Panc1 (cell line): ENCODE data around the gene ZNF592. TPM values are rescaled to one million over a fixed set of nuclear protein-coding genes. Genes with fewer than 3 reads are reported as not detected.

Source experiments
- ATAC-seq: fragments of 200-7000 bp; cut with Tn5 transposase; 2 replicates; pipeline ENCODE4 v1.9.1; 2020; ENCODE audit warnings: mild to moderate bottlenecking, moderate library complexity
- BruUV-seq: library from RNA; stranded (reverse); fragments of 400-500 nt; replicated peaks from 2 replicates; lab custom pipeline; 2021; lab: Mats Ljungman, UMichigan
- CTCF ChIA-PET: fragments of 300-600 bp; sonication (Branson Sonifier 250); formaldehyde crosslinking; loops from one replicate; lab custom pipeline; 2022; ENCODE audit warnings: antibody characterized with exemption; lab: Charles Lee
- POLR2A ChIA-PET: fragments of 300-600 bp; sonication (Branson Sonifier 250); formaldehyde crosslinking; loops from one replicate; lab custom pipeline; 2022; ENCODE audit warnings: antibody characterized with exemption; lab: Charles Lee
- DNase-seq: peaks from one replicate; pipeline ENCODE4 v3.0.0-alpha.2; 2010; ENCODE audit warnings: low read depth, low spot score
- H3K27ac ChIP-seq: 2 replicates; pipeline ENCODE4 v1.5.1; 2011; ENCODE audit warnings: mild to moderate bottlenecking, low read length, inconsistent platforms
- H3K27me3 ChIP-seq: fragments of 200-500 bp; sonication (Bioruptor generic); 2 replicates; pipeline ENCODE4 v1.6.0; 2014; ENCODE audit warnings: low read length, inconsistent platforms; ENCODE audit not compliant: control insufficient read depth, insufficient read depth
- H3K36me3 ChIP-seq: fragments of 200-500 bp; sonication (Bioruptor generic); 2 replicates; pipeline ENCODE4 v1.5.1; 2014; ENCODE audit warnings: inconsistent platforms, mild to moderate bottlenecking, low read length, moderate library complexity; ENCODE audit not compliant: control insufficient read depth, insufficient read depth
- H3K4me1 ChIP-seq: 2 replicates; pipeline ENCODE4 v1.5.1; 2011; ENCODE audit warnings: inconsistent platforms, mild to moderate bottlenecking, low read length, moderate library complexity; ENCODE audit not compliant: control insufficient read depth, insufficient read depth
- H3K4me3 ChIP-seq, 2 experiments: 2 replicates each; pipeline ENCODE4 v1.5.1; 2011 to 2012; ENCODE audit warnings: low read depth in 2 of 2, low read length in 2 of 2, mild to moderate bottlenecking in 2 of 2, inconsistent platforms in 1 of 2, moderate library complexity in 1 of 2
- H3K9me3 ChIP-seq: fragments of 200-500 bp; sonication (Bioruptor generic); 2 replicates; pipeline ENCODE4 v1.5.1; 2014; ENCODE audit warnings: low read depth, mild to moderate bottlenecking, inconsistent platforms, low read length, moderate library complexity; ENCODE audit not compliant: control insufficient read depth, insufficient read depth
- POLR2AphosphoS5 ChIP-seq: IDR thresholded peaks from 2 replicates; pipeline ENCODE4 v1.6.1; 2012; ENCODE audit warnings: mild to moderate bottlenecking, low read depth, low read length, moderate library complexity
- SIN3A ChIP-seq: IDR thresholded peaks from 2 replicates; pipeline ENCODE4 v1.6.1; 2012; ENCODE audit warnings: low read depth, mild to moderate bottlenecking, low read length, moderate library complexity, borderline replicate concordance; ENCODE audit not compliant: insufficient read depth
- TCF7L2 ChIP-seq: IDR thresholded peaks from 2 replicates; pipeline ENCODE4 v1.6.1; 2011; ENCODE audit warnings: mild to moderate bottlenecking, low read depth, low read length, inconsistent platforms
- in situ Hi-C: cut with HindIII; loops from 2 replicates; pipeline ENCODE4 v1.10.0; 2016; ENCODE audit warnings: low sequenced_read_pairs, low pct_unique_long_range_greater_than_20kb
- intact Hi-C: fragments of 100-400 bp; cut with micrococcal nuclease; formaldehyde crosslinking; loops from one replicate; pipeline ENCODE4 v1.10.0; 2022; ENCODE audit not compliant: unreplicated experiment
- total RNA-seq: library from RNA; stranded (reverse); gene quantifications from one replicate; pipeline ENCODE4 v1.2.1, GENCODE V29; 2021; ENCODE audit not compliant: unreplicated experiment
- TF ChIP-seq, protein P1 (sequence below), 2 experiments: IDR thresholded peaks; 2 replicates each; pipeline ENCODE4 v1.6.1; 2011 to 2012; ENCODE audit warnings: low read depth in 2 of 2, control low read depth in 1 of 2, low read length in 1 of 2, mild to moderate bottlenecking in 1 of 2, moderate library complexity in 1 of 2; ENCODE audit not compliant: insufficient read depth in 1 of 2
- TF ChIP-seq, protein P2 (sequence below): fragments of 450-650 bp; IDR thresholded peaks from 2 replicates; pipeline ENCODE4 v1.5.1; 2017; ENCODE audit warnings: mild to moderate bottlenecking

ZNF592 gene
- total RNA-seq, 1 experiment from 2014 or later, result 34.2 TPM

DNA sequence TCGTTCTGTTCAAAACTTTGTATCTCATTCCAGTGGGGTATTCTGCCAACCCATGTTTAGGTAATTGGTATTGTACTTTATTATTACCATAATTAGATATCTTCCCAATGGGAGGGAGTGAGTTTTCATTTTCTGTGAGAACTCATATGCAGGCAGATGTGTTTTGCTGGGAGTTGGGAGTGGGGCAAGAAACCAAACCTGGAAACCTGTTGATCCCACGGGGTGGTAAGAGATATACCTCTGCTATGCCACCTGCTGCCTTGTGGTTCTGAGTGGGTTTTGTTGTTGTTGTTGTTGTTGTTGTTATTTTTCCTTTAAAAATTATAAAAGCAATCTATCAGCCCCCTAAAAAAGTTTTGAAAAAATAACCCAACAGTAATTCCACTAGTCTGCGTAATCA, 32.1 kb downstream of the ZNF592 start:
- BruUV-seq, result no TSS peak
- H3K9me3 ChIP-seq, result no peaks in the 10 kb centered on the region
- intact Hi-C loops (no loop called here), in situ Hi-C loops (no loop called here)
- no peak for DNase-seq
- H3K27ac ChIP-seq, result no peak overlapping the region
- no peak overlapping the region for H3K4me3 ChIP-seq
- POLR2A ChIA-PET, result no interaction called here
- TF ChIP-seq TCF7L2 (no peak), SIN3A (no peak)
- TF ChIP-seq, protein P1, sequence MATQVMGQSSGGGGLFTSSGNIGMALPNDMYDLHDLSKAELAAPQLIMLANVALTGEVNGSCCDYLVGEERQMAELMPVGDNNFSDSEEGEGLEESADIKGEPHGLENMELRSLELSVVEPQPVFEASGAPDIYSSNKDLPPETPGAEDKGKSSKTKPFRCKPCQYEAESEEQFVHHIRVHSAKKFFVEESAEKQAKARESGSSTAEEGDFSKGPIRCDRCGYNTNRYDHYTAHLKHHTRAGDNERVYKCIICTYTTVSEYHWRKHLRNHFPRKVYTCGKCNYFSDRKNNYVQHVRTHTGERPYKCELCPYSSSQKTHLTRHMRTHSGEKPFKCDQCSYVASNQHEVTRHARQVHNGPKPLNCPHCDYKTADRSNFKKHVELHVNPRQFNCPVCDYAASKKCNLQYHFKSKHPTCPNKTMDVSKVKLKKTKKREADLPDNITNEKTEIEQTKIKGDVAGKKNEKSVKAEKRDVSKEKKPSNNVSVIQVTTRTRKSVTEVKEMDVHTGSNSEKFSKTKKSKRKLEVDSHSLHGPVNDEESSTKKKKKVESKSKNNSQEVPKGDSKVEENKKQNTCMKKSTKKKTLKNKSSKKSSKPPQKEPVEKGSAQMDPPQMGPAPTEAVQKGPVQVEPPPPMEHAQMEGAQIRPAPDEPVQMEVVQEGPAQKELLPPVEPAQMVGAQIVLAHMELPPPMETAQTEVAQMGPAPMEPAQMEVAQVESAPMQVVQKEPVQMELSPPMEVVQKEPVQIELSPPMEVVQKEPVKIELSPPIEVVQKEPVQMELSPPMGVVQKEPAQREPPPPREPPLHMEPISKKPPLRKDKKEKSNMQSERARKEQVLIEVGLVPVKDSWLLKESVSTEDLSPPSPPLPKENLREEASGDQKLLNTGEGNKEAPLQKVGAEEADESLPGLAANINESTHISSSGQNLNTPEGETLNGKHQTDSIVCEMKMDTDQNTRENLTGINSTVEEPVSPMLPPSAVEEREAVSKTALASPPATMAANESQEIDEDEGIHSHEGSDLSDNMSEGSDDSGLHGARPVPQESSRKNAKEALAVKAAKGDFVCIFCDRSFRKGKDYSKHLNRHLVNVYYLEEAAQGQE (IDR thresholded peaks at IDR 0.05; ENCODE audit: insufficient read depth in 1 of 2, low read depth in 2 of 2, low read length in 1 of 2), result no peak
- ATAC-seq, result no peak
- H3K36me3 ChIP-seq, result peaks cover 10% of the 10 kb centered on the region; the same call in 1 of the 2 replicates
- CTCF ChIA-PET, result no interaction called here
- H3K27me3 ChIP-seq, result no peaks in the 10 kb centered on the region
- H3K4me1 ChIP-seq, result no peaks in the 10 kb centered on the region

DNA sequence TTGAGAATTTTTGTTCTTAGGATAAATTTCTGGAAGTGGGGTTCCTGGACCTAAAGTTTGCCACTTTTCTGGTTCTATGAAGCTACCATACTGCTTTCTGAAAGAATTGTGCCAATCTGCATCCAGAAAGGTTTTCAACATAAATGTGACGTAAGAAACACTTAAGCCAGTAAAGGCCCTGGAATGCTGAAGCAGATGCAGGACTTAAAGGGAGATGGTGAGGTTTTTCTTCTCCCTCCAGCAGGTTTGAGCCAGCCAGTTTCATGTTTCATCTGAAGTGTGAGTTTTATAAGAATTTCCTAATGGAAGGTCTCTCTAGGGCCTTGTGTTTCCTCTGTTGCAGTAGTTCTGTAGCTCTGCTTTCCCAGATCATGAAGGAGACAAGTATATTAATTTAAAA, 33.1 kb downstream of the ZNF592 start:
- Histone ChIP-seq H3K36me3 (peaks cover 10% of the 10 kb centered on the region; the same call in 1 of the 2 replicates), H3K4me1 (no peaks in the 10 kb centered on the region), H3K9me3 (no peaks in the 10 kb centered on the region), H3K27ac (no peak overlapping the region), H3K27me3 (no peaks in the 10 kb centered on the region), H3K4me3 (no peak overlapping the region)
- CTCF ChIA-PET, result no interaction called here
- POLR2A ChIA-PET, result no interaction called here
- ATAC-seq (no peak), DNase-seq (no peak)
- in situ Hi-C loops, result no loop called here
- BruUV-seq, result no TSS peak
- intact Hi-C loops, result no loop called here
- no peak for TF ChIP-seq POLR2AphosphoS5

DNA sequence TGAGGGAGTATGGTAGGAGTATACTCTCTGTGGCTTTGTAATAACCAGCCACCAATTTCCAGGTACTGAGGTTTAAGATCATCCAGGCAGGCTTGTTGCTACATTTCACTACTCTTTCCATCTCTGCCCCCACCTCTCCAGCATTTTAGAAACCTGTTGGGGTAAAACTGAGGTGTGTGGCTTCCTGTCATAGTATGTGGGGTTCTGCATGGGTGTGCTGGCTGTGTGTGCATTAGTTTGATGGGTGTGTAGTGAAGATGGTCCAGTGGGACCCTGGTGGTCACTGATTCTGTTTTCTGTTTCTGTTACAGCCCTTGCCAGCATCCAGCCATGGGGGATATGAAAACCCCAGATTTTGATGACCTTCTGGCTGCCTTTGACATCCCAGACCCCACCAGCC, 34.0 kb downstream of the ZNF592 start:
- no peak for TF ChIP-seq POLR2AphosphoS5
- no peak for TF ChIP-seq SIN3A
- TF ChIP-seq TCF7L2, result no peak
- TF ChIP-seq, protein P2, sequence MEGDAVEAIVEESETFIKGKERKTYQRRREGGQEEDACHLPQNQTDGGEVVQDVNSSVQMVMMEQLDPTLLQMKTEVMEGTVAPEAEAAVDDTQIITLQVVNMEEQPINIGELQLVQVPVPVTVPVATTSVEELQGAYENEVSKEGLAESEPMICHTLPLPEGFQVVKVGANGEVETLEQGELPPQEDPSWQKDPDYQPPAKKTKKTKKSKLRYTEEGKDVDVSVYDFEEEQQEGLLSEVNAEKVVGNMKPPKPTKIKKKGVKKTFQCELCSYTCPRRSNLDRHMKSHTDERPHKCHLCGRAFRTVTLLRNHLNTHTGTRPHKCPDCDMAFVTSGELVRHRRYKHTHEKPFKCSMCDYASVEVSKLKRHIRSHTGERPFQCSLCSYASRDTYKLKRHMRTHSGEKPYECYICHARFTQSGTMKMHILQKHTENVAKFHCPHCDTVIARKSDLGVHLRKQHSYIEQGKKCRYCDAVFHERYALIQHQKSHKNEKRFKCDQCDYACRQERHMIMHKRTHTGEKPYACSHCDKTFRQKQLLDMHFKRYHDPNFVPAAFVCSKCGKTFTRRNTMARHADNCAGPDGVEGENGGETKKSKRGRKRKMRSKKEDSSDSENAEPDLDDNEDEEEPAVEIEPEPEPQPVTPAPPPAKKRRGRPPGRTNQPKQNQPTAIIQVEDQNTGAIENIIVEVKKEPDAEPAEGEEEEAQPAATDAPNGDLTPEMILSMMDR, result no peak
- TF ChIP-seq, protein P1 (IDR thresholded peaks at IDR 0.05; ENCODE audit: insufficient read depth in 1 of 2, low read depth in 2 of 2, low read length in 1 of 2), result no peak
- ChIA-PET POLR2A (no interaction called here), CTCF (no interaction called here)
- Histone ChIP-seq H3K9me3 (no peaks in the 10 kb centered on the region), H3K4me1 (no peaks in the 10 kb centered on the region), H3K27me3 (no peaks in the 10 kb centered on the region), H3K4me3 (no peak overlapping the region), H3K27ac (no peak overlapping the region), H3K36me3 (peaks cover 10% of the 10 kb centered on the region; the same call in 1 of the 2 replicates)
- no TSS peak for BruUV-seq
- DNase-seq (no peak), ATAC-seq (no peak)
- intact Hi-C loops, result no loop called here
- in situ Hi-C loops, result no loop called here
